GM19351 (cell line): ENCODE measurements around the gene VCX2.
"Not testable (repeated sequence)": the region's sequence is repeated elsewhere in the genome, so short reads cannot be mapped to it uniquely, and the experiment has no call there.

Source experiments
- ATAC-seq: cut with Tn5 transposase; IDR thresholded peaks from one replicate; pipeline ENCODE4 v1.9.1; 2021; ENCODE audit warnings: mild to moderate bottlenecking, moderate library complexity; ENCODE audit not compliant: unreplicated experiment

VCX2 gene

DNA sequence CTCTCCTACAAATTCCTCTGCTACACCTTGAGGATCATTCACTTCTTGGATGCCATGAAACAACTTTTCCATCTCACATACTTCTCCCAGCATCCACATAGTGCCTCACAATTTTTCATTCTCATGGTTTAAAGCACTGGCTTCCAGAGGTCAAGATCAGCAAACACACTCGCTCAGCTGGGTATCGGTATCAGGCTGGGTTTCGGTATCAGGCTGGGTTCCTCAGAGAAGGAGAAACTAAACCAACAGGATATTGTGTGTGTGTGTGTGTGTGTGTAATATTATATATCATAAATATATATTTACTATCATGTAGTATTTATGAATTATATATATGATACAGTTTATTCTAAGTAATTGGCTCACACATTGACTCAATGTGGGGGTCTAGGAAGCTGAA, at the start of gene VCX2:
Gene VCX2, minus strand, starts transcription at position 99 of the 400 bp plus-strand sequence. CDS start 624 bp downstream, outside the sequence.
- not testable (repeated sequence) for ATAC-seq

GRCh38 chrX:8204943-8205342, 33.9 kb upstream of the VCX2 start:
- ATAC-seq: no peak

GRCh38 chrX:8204169-8204935, 33.3 kb upstream of the VCX2 start:
- ATAC-seq: no peak

- ATAC-seq: no peak
Measured at GRCh38 chrX:8201896-8202331, 30.8 kb upstream of the VCX2 start.

DNA sequence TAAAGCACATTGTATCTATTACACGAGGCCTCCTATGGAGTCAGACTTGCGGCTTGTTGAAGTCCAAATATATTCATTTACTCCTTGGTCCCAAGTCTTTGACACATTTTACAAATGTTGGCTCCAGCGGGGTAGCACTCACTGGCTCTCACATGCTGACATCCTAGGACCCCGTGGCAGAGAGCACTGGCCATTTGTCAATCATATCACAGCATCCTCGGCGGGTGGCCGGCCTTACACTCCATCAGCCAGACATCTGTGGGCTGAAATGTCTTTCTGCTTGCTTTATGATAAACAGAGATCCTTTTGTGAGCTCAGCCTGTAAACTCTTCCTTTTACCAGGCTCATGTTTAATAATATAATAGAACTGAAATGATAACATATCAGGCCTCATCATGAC, 25.7 kb upstream of the VCX2 start:
- ATAC-seq: no peak

DNA sequence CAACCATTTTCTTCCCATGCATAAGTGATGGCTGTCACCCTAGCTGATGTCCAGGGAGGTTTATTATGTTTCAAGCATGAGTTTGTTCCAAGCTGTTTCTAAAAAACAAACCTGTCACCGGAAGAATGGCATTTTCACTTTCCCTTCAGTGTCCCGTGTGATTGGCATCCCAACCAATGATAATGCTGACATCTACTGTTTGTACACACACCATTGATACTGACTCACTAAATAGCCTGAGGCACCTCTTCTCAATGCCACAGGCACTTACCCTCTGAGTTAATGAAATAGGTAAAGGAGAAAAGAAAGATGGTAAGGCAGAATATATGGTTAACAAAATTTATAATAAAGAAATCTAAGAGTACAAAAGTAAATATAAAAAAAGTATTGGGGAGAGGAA, 23.1 kb upstream of the VCX2 start:
- no peak for ATAC-seq

- no peak for ATAC-seq
Measured at GRCh38 chrX:8192276-8192675, 21.2 kb upstream of the VCX2 start.

DNA sequence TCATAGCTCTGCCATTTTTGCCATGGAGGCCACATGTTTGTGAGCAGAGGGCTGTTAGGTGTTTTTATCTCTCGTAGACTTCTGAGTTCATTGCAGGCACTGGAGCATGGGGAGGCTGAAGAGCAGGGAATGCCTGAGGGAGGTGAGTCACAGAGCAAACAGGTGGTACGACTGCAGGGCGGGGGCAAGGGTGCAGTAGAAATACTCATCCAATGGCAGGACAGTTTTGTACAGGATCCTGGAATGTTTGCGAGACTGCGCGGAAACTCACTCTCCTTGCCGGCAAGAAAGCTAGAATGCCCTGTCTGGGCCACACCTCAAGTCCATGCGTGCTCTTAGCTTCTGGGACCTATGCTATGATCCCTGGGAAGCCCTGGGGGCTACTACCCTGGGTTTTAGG, 20.0 kb upstream of the VCX2 start:
- no peak for ATAC-seq

GRCh38 chrX:8190341-8190830, 19.3 kb upstream of the VCX2 start:
- no peak for ATAC-seq

GRCh38 chrX:8189096-8189830, 18.2 kb upstream of the VCX2 start:
- no peak for ATAC-seq

DNA sequence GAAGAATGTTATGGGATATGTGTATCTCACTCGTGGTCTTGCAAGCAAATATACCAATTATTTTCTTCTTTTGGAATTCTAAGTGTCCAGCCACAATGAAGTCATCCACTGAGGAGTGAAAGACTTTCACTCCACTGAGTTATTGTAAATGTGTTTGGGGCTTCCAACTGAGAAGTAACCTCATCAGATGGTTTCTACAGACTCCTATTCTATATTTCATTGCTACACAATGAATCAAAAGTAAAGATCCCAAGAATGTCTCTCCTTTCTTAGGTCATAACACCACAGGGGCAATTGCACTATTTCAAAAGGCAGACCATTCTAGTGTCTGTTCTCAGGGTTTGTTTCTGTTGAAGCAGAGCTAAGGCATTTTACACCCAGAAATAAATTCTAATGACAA, 12.3 kb upstream of the VCX2 start:
- ATAC-seq: no peak

GRCh38 chrX:8179656-8180055, 8.6 kb upstream of the VCX2 start:
- ATAC-seq: no peak

DNA sequence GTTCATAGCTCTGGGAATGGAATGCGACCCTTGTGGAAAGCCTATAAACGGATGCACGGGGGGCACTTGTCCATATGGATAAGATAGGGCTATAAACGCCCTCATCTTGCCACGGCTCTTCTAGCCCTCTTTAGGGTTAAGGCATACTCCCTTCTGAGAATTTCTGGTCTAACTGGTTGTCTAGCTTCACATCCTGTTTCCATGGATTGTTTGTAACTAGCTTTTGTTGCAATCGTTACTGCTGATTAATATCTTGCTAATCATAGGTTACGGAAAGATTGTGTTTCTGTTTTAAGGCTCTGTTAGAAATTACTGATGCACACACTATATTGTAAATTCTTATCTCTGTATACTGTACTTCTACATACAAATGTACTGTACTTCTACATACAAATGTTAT, 17.1 kb downstream of the VCX2 start:
- ATAC-seq: not testable (repeated sequence)

GRCh38 chrX:8147226-8147625, 23.8 kb downstream of the VCX2 start:
- no peak for ATAC-seq

GRCh38 chrX:8144925-8145324, 26.1 kb downstream of the VCX2 start:
- no peak for ATAC-seq

DNA sequence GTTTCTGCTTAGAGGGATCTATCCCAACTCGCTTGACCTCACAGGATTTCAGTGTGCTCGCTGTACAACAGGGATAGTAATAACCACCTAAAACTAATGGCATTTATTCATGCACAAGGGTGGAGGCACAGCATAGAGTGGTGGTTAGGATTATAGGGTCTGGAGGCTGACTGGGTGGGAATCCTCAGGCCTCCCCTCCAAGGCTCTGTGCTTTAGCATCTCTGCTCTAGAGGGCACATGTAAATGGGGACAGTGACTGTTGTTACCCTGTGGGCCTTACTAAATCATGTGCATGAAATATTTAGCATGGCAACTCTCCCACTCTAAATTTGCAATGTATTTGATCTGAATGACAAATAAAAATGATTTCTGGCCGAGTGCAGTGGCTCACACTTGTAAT, 29.2 kb downstream of the VCX2 start:
- ATAC-seq: no peak

GRCh38 chrX:8140986-8141744, 29.9 kb downstream of the VCX2 start:
- ATAC-seq: no peak

- no peak for ATAC-seq
Measured at GRCh38 chrX:8139716-8140115, 31.4 kb downstream of the VCX2 start.

- ATAC-seq: no peak
Measured at GRCh38 chrX:8138252-8138651, 32.8 kb downstream of the VCX2 start.

GRCh38 chrX:8126648-8127047, 44.4 kb downstream of the VCX2 start:
- ATAC-seq: no peak

- no peak for ATAC-seq
Measured at GRCh38 chrX:8126092-8126491, 45.0 kb downstream of the VCX2 start.
